ENCODE results near the gene TET2. TPM values are rescaled to one million over a fixed set of nuclear protein-coding genes. Genes with fewer than 3 reads are reported as not detected.

TET2 gene
- total RNA-seq, 1 experiment from 2014 or later: 7.0 TPM

- Histone ChIP-seq H3K36me3 (ENCODE audit: control insufficient read depth, insufficient read depth, low read length) (no peaks in the 10 kb centered on the region), H3K27me3 (ENCODE audit: control insufficient read depth, insufficient read depth, low read length) (no peaks in the 10 kb centered on the region), H3K4me1 (ENCODE audit: control insufficient read depth, insufficient read depth, low read length) (no peaks in the 10 kb centered on the region), H3K27ac (ENCODE audit: low read length) (no peak overlapping the region), H3K4me3 (ENCODE audit: low read depth in 2 of 2, low read length in 2 of 2) (no peak overlapping the region), H3K9me3 (ENCODE audit: control insufficient read depth, insufficient read depth, low read depth, low read length) (no peaks in the 10 kb centered on the region)
- ChIA-PET POLR2A (no interaction called here), CTCF (no interaction called here)
- DNase-seq (ENCODE audit: low read depth, low spot score) (no peak), ATAC-seq (no peak)
- intact Hi-C loops (cut with micrococcal nuclease; ENCODE audit: unreplicated experiment): no loop called here
- no TSS peak for BruUV-seq (replicated peaks)
- TF ChIP-seq, protein P1, sequence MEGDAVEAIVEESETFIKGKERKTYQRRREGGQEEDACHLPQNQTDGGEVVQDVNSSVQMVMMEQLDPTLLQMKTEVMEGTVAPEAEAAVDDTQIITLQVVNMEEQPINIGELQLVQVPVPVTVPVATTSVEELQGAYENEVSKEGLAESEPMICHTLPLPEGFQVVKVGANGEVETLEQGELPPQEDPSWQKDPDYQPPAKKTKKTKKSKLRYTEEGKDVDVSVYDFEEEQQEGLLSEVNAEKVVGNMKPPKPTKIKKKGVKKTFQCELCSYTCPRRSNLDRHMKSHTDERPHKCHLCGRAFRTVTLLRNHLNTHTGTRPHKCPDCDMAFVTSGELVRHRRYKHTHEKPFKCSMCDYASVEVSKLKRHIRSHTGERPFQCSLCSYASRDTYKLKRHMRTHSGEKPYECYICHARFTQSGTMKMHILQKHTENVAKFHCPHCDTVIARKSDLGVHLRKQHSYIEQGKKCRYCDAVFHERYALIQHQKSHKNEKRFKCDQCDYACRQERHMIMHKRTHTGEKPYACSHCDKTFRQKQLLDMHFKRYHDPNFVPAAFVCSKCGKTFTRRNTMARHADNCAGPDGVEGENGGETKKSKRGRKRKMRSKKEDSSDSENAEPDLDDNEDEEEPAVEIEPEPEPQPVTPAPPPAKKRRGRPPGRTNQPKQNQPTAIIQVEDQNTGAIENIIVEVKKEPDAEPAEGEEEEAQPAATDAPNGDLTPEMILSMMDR (IDR thresholded peaks at IDR 0.05): no peak
- no peak for TF ChIP-seq SIN3A (IDR thresholded peaks at IDR 0.05; ENCODE audit: borderline replicate concordance, insufficient read depth, low read depth, low read length)
- TF ChIP-seq, protein P2, sequence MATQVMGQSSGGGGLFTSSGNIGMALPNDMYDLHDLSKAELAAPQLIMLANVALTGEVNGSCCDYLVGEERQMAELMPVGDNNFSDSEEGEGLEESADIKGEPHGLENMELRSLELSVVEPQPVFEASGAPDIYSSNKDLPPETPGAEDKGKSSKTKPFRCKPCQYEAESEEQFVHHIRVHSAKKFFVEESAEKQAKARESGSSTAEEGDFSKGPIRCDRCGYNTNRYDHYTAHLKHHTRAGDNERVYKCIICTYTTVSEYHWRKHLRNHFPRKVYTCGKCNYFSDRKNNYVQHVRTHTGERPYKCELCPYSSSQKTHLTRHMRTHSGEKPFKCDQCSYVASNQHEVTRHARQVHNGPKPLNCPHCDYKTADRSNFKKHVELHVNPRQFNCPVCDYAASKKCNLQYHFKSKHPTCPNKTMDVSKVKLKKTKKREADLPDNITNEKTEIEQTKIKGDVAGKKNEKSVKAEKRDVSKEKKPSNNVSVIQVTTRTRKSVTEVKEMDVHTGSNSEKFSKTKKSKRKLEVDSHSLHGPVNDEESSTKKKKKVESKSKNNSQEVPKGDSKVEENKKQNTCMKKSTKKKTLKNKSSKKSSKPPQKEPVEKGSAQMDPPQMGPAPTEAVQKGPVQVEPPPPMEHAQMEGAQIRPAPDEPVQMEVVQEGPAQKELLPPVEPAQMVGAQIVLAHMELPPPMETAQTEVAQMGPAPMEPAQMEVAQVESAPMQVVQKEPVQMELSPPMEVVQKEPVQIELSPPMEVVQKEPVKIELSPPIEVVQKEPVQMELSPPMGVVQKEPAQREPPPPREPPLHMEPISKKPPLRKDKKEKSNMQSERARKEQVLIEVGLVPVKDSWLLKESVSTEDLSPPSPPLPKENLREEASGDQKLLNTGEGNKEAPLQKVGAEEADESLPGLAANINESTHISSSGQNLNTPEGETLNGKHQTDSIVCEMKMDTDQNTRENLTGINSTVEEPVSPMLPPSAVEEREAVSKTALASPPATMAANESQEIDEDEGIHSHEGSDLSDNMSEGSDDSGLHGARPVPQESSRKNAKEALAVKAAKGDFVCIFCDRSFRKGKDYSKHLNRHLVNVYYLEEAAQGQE (IDR thresholded peaks at IDR 0.05; ENCODE audit: insufficient read depth in 1 of 2, low read depth in 2 of 2, low read length in 1 of 2): no peak
- in situ Hi-C loops (cut with HindIII; ENCODE audit: low pct_unique_long_range_greater_than_20kb, low sequenced_read_pairs): no loop called here
Observed at GRCh38 chr4:105236916-105237311, 90.2 kb downstream of the TET2 start.

DNA sequence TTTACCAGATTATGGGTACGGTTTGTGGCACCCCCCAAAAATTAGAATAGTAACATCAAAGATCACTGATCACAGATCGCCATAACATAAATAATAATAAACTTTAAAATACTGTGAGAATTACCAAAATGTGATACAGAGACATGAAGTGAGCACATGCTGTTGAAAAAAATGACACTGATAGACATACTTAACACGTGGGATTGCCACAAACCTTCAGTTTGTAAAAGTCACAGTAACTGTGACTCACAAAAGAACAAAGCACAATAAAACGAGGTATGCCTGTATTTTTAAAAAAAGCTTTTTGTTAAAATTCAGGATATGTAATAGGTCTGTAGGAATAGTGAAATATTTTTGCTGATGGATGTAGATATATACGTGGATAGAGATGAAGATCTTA, 93.4 kb downstream of the TET2 start:
- ATAC-seq (no peak), DNase-seq (ENCODE audit: low read depth, low spot score) (no peak)
- POLR2A ChIA-PET: no interaction called here
- CTCF ChIA-PET: no interaction called here
- Histone ChIP-seq H3K36me3 (ENCODE audit: control insufficient read depth, insufficient read depth, low read length) (no peaks in the 10 kb centered on the region), H3K9me3 (ENCODE audit: control insufficient read depth, insufficient read depth, low read depth, low read length) (no peaks in the 10 kb centered on the region), H3K4me3 (ENCODE audit: low read depth in 2 of 2, low read length in 2 of 2) (no peak overlapping the region), H3K27me3 (ENCODE audit: control insufficient read depth, insufficient read depth, low read length) (no peaks in the 10 kb centered on the region), H3K27ac (ENCODE audit: low read length) (no peak overlapping the region), H3K4me1 (ENCODE audit: control insufficient read depth, insufficient read depth, low read length) (no peaks in the 10 kb centered on the region)
- intact Hi-C loops (cut with micrococcal nuclease; ENCODE audit: unreplicated experiment) (no loop called here), in situ Hi-C loops (cut with HindIII; ENCODE audit: low pct_unique_long_range_greater_than_20kb, low sequenced_read_pairs) (no loop called here)
- BruUV-seq (replicated peaks): no TSS peak
- no peak for TF ChIP-seq POLR2AphosphoS5 (IDR thresholded peaks at IDR 0.05; ENCODE audit: low read depth, low read length)
- TF ChIP-seq SIN3A (IDR thresholded peaks at IDR 0.05; ENCODE audit: borderline replicate concordance, insufficient read depth, low read depth, low read length): no peak
- no peak for TF ChIP-seq TCF7L2 (IDR thresholded peaks at IDR 0.05; ENCODE audit: low read depth, low read length)
- TF ChIP-seq, protein P1 (IDR thresholded peaks at IDR 0.05): no peak
- TF ChIP-seq, protein P2 (IDR thresholded peaks at IDR 0.05; ENCODE audit: insufficient read depth in 1 of 2, low read depth in 2 of 2, low read length in 1 of 2): no peak

Measured in Panc1 (cell line).